Osteocyte (in vitro differentiated cells): ENCODE results near the gene SPTBN1. TPM values are rescaled to one million over a fixed set of nuclear protein-coding genes. Genes with fewer than 3 reads are reported as not detected.

Experiments
- DNase-seq: peaks from one replicate; pipeline ENCODE4 v3.0.0; 2021; ENCODE audit warnings: mixed read lengths; ENCODE audit not compliant: unreplicated experiment; ENCODE audit errors: extremely low spot score
- H3K27ac Mint-ChIP-seq: one replicate; pipeline ENCODE4 v1.8.0; 2021; ENCODE audit warnings: mild to moderate bottlenecking, mixed read lengths; ENCODE audit not compliant: unreplicated experiment
- H3K27me3 Mint-ChIP-seq: one replicate; pipeline ENCODE4 v1.8.0; 2021; ENCODE audit warnings: mixed read lengths; ENCODE audit not compliant: unreplicated experiment
- H3K36me3 Mint-ChIP-seq: one replicate; pipeline ENCODE4 v1.8.0; 2021; ENCODE audit warnings: mixed read lengths; ENCODE audit not compliant: unreplicated experiment
- H3K4me1 Mint-ChIP-seq: one replicate; pipeline ENCODE4 v1.8.0; 2021; ENCODE audit warnings: mixed read lengths; ENCODE audit not compliant: unreplicated experiment
- H3K4me3 Mint-ChIP-seq: one replicate; pipeline ENCODE4 v1.8.0; 2021; ENCODE audit warnings: mild to moderate bottlenecking, moderate library complexity, mixed read lengths; ENCODE audit not compliant: unreplicated experiment
- H3K9me3 Mint-ChIP-seq: one replicate; pipeline ENCODE4 v1.8.0; 2021; ENCODE audit warnings: mixed read lengths; ENCODE audit not compliant: unreplicated experiment
- total RNA-seq: library from RNA; stranded (reverse); gene quantifications from 2 replicates; pipeline ENCODE4 v1.2.1, GENCODE V29; 2021
- TF ChIP-seq, protein P1 (sequence below): fragments of 200-600 bp; sonication (generic); IDR thresholded peaks from 2 replicates; pipeline ENCODE4 v1.5.0; 2021; ENCODE audit warnings: antibody characterized with exemption, mild to moderate bottlenecking, moderate library complexity

SPTBN1 gene
- total RNA-seq, 1 donor from 2014 or later, result 248 TPM

DNA sequence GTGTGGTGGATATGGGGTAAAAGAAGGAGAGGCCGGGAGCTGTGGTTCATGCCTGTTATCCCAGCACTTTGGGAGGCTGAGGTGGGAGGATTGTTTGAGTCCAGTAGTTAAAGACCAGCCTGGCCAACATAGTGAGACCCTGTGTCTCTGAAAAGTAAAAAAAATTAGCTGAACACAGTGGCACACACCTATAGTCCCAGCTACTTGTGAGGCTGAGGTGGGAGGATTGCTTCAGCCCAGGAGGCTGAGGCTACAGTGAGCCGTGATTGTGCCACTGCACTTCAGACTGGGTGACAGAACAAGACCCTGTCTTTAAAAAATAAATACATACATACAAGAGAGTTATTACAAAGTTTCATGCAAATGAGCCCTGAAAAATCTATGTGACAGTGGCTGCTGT is 80.6 kb downstream of the SPTBN1 start:
- peaks cover 13% of the 10 kb centered on the region for H3K4me1 Mint-ChIP-seq
- no peaks in the 10 kb centered on the region for H3K27me3 Mint-ChIP-seq
- H3K27ac Mint-ChIP-seq, result no peak overlapping the region
- H3K9me3 Mint-ChIP-seq, result no peaks in the 10 kb centered on the region
- no peak for DNase-seq
- H3K36me3 Mint-ChIP-seq, result peaks cover 26% of the 10 kb centered on the region
- TF ChIP-seq, protein P1, sequence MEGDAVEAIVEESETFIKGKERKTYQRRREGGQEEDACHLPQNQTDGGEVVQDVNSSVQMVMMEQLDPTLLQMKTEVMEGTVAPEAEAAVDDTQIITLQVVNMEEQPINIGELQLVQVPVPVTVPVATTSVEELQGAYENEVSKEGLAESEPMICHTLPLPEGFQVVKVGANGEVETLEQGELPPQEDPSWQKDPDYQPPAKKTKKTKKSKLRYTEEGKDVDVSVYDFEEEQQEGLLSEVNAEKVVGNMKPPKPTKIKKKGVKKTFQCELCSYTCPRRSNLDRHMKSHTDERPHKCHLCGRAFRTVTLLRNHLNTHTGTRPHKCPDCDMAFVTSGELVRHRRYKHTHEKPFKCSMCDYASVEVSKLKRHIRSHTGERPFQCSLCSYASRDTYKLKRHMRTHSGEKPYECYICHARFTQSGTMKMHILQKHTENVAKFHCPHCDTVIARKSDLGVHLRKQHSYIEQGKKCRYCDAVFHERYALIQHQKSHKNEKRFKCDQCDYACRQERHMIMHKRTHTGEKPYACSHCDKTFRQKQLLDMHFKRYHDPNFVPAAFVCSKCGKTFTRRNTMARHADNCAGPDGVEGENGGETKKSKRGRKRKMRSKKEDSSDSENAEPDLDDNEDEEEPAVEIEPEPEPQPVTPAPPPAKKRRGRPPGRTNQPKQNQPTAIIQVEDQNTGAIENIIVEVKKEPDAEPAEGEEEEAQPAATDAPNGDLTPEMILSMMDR, result no peak
- no peak overlapping the region for H3K4me3 Mint-ChIP-seq

DNA sequence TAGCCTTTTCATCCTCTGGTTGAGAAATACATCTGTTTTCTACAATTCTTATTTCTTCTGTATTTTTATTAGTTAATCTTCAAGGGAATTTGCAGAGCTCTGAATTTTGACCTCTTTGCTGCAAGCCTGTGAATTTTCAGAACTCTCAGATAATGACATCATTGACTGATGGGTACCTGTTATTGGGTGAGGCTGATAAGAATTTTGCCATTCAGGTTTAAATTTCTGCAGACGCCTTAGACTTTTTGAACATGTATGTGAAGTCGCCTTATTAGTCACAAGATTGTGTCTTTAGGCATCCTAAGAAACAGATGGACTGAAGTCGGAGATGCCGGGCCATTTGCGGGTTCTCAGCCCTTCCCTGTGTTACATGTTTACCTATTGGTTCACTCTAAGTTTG is 82.4 kb downstream of the SPTBN1 start:
- H3K4me1 Mint-ChIP-seq, result peaks cover 16% of the 10 kb centered on the region
- TF ChIP-seq, protein P1, result no peak
- no peak overlapping the region for H3K4me3 Mint-ChIP-seq
- no peak for DNase-seq
- no peaks in the 10 kb centered on the region for H3K9me3 Mint-ChIP-seq
- H3K36me3 Mint-ChIP-seq, result peaks cover 24% of the 10 kb centered on the region
- H3K27ac Mint-ChIP-seq, result no peak overlapping the region
- no peaks in the 10 kb centered on the region for H3K27me3 Mint-ChIP-seq

DNA sequence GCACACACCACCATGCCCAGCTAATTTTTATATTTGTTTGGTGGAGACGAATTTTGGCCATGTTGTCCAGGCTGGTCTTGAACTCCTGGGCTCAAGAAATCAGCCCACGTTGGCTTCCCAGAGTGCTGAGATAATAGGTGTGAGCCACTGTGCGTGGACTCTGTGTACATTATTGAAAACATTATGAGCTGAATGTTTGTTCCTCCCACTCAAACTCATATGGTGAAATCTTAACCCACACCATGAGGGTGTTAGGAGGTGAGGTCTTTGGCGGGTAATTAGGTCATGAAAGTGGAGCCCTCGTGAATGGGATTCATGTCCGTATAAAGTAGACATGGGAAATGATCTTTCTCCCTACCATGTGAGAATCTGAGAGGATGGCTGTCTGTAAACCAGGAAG is 83.6 kb downstream of the SPTBN1 start:
- H3K36me3 Mint-ChIP-seq, result peaks cover 24% of the 10 kb centered on the region
- H3K9me3 Mint-ChIP-seq, result no peaks in the 10 kb centered on the region
- TF ChIP-seq, protein P1, result no peak
- H3K27me3 Mint-ChIP-seq, result no peaks in the 10 kb centered on the region
- peaks cover 23% of the 10 kb centered on the region for H3K4me1 Mint-ChIP-seq
- no peak overlapping the region for H3K27ac Mint-ChIP-seq
- no peak overlapping the region for H3K4me3 Mint-ChIP-seq
- DNase-seq, result no peak

DNA sequence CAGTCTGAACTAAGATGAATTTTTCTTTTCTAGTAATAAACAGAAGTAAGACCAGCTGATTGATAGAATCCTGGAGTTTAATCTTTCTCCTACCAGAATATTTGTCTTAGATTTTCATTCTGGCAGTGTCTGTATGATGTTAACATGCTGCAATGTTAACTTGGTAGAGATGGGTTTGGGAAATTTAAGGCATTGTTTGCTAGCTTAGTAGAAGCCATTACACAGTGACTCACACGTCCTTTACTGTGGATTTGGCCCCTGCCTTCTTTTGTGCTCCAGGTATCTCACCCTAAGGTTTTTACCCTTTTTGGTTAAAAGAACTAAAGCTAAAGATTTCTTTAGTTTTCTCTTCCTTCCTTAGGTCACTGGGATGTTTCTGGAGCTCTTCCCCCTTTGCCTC is 84.1 kb downstream of the SPTBN1 start:
- H3K4me1 Mint-ChIP-seq, result peaks cover 23% of the 10 kb centered on the region
- DNase-seq, result no peak
- no peaks in the 10 kb centered on the region for H3K27me3 Mint-ChIP-seq
- TF ChIP-seq, protein P1, result no peak
- no peak overlapping the region for H3K4me3 Mint-ChIP-seq
- H3K9me3 Mint-ChIP-seq, result no peaks in the 10 kb centered on the region
- H3K27ac Mint-ChIP-seq, result no peak overlapping the region
- peaks cover 24% of the 10 kb centered on the region for H3K36me3 Mint-ChIP-seq

DNA sequence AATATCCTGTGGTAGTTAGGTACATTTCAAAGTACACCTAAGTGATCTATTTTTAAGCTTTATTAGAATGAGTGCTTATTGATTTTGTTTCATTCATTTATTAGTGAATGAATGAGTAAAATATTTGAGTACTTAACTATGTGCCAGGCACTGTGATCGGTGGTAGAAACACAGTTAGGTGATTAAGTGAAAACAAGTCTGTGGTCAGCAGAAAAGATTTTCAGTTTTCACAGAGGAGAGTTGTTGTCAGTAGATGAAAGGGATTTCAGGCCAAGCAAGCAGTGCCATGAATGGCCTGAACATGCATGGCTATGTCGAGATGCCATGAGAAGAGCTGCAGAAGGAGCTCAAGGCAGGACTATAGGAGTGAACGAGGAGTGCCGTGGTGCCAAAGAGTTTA is 85.9 kb downstream of the SPTBN1 start:
- TF ChIP-seq, protein P1, result no peak
- no peak overlapping the region for H3K4me3 Mint-ChIP-seq
- H3K27me3 Mint-ChIP-seq, result no peaks in the 10 kb centered on the region
- DNase-seq, result no peak
- no peaks in the 10 kb centered on the region for H3K9me3 Mint-ChIP-seq
- H3K4me1 Mint-ChIP-seq, result peaks cover 32% of the 10 kb centered on the region
- peaks cover 18% of the 10 kb centered on the region for H3K36me3 Mint-ChIP-seq
- H3K27ac Mint-ChIP-seq, result no peak overlapping the region
